GM18502 (cell line): ENCODE measurements around the gene DMD.
"Not testable (repeated sequence)": the region's sequence is repeated elsewhere in the genome, so short reads cannot be mapped to it uniquely, and the experiment has no call there.

ENCODE experiments used
- ATAC-seq: cut with Tn5 transposase; IDR thresholded peaks from one replicate; pipeline ENCODE4 v1.9.1; 2021; ENCODE audit warnings: mild to moderate bottlenecking; ENCODE audit not compliant: unreplicated experiment, poor library complexity

The DMD gene

GRCh38 chrX:33160273-33160672 lies 51.1 kb downstream of the DMD start:
- ATAC-seq, result no peak

- ATAC-seq, result no peak
Measured at GRCh38 chrX:33156152-33156726, 55.1 kb downstream of the DMD start.

- ATAC-seq, result no peak
Measured at GRCh38 chrX:33149580-33149979, 61.8 kb downstream of the DMD start.

GRCh38 chrX:33149085-33149484 lies 62.3 kb downstream of the DMD start:
- no peak for ATAC-seq

- ATAC-seq, result no peak
Measured at GRCh38 chrX:33142331-33142730, 69.0 kb downstream of the DMD start.

GRCh38 chrX:33138677-33139249 lies 72.6 kb downstream of the DMD start:
- ATAC-seq, result no peak

- ATAC-seq, result no peak
Measured at GRCh38 chrX:33134164-33134563, 77.2 kb downstream of the DMD start.

- no peak for ATAC-seq
Measured at GRCh38 chrX:33133320-33133719, 78.0 kb downstream of the DMD start.

GRCh38 chrX:33132569-33132968 lies 78.8 kb downstream of the DMD start:
- no peak for ATAC-seq

GRCh38 chrX:33129607-33130006 lies 81.7 kb downstream of the DMD start:
- ATAC-seq, result no peak

GRCh38 chrX:33128048-33128805 lies 83.1 kb downstream of the DMD start:
- ATAC-seq, result no peak

- no peak for ATAC-seq
Measured at GRCh38 chrX:33126469-33126868, 84.9 kb downstream of the DMD start.

- no peak for ATAC-seq
Measured at GRCh38 chrX:33109858-33110257, 101.5 kb downstream of the DMD start.

GRCh38 chrX:33106737-33107136 lies 104.6 kb downstream of the DMD start:
- no peak for ATAC-seq

GRCh38 chrX:33095079-33095478 lies 116.3 kb downstream of the DMD start:
- no peak for ATAC-seq

- ATAC-seq, result no peak
Measured at GRCh38 chrX:33087411-33087810, 123.9 kb downstream of the DMD start.

- ATAC-seq, result no peak
Measured at GRCh38 chrX:33086886-33087285, 124.5 kb downstream of the DMD start.

- ATAC-seq, result no peak
Measured at GRCh38 chrX:33082371-33082770, 129.0 kb downstream of the DMD start.

- no peak for ATAC-seq
Measured at GRCh38 chrX:33078273-33078672, 133.1 kb downstream of the DMD start.

GRCh38 chrX:33073660-33074059 lies 137.7 kb downstream of the DMD start:
- ATAC-seq, result not testable (repeated sequence)

GRCh38 chrX:33065415-33065814 lies 145.9 kb downstream of the DMD start:
- ATAC-seq, result no peak

- ATAC-seq, result no peak
Measured at GRCh38 chrX:33062041-33062440, 149.3 kb downstream of the DMD start.
